ENCODE measurements around the gene CCL19.

The CCL19 gene

DNA sequence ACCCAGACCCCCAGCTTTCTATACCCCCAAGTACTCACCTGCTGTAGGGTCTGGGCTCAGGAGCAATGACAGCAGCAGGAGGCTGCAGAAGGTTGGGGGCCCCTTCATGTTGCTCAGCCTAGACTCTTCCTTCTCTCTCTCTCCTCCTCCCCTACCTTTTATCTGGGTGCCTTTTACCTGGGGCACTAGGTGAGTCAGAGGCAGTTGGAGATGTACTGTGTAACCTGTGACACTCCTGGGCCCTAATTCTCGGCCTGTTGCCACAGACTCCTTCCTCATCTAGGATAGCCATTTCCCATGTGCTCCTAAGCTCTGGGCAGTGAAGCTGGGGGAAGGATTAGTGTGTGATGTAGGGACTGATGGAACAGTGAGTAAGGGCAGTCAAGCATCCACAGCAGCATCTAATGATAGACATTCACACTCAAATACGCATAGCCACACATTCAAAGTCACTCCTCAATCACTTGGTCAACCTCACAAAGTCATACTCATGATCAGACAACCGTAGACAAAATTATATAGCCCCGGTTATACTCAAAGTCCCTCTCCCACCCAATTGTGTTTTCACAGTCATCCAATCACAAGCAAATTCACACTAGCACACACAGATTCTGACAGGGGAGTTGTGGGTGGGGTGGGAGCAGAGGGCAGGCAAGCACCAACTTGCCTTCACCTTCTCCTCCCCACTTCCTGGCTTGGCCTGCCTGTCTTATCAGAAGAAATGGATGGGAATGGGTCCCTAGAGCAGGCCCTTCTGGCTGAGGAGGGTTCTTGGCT lies 28.4 kb downstream of the CCL19 start, which contains the start of gene CCL27:
Gene CCL27, minus strand, starts transcription at position 132 of the 777 bp plus-strand sequence. Its CDS starts 24 bp downstream, at position 108.
- no peak within 1 kb of the TSS for H3K27ac ChIP-seq (ENCODE audit: low read length)
- H3K36me3 ChIP-seq (replicated peaks; ENCODE audit: low read depth, low read length), result no peaks in the 10 kb centered on the region
- no peaks in the 10 kb centered on the region for H3K27me3 ChIP-seq (ENCODE audit: low read depth, low read length)
- H2AFZ ChIP-seq (ENCODE audit: low read depth, low read length), result no peak within 1 kb of the TSS
- peaks cover 24% of the 10 kb centered on the region for H3K4me1 ChIP-seq (ENCODE audit: low read length)
- no peak within 1 kb of the TSS for H3K4me2 ChIP-seq (ENCODE audit: low read length)
- H3K9ac ChIP-seq (ENCODE audit: low read length), result no peak within 1 kb of the TSS
- no peaks in the 10 kb centered on the region for H3K9me3 ChIP-seq (ENCODE audit: insufficient read depth, low read length)
- no peak for TF ChIP-seq EZH2phosphoT487 (IDR thresholded peaks at IDR 0.05; ENCODE audit: low read depth)
- TF ChIP-seq, protein P1, sequence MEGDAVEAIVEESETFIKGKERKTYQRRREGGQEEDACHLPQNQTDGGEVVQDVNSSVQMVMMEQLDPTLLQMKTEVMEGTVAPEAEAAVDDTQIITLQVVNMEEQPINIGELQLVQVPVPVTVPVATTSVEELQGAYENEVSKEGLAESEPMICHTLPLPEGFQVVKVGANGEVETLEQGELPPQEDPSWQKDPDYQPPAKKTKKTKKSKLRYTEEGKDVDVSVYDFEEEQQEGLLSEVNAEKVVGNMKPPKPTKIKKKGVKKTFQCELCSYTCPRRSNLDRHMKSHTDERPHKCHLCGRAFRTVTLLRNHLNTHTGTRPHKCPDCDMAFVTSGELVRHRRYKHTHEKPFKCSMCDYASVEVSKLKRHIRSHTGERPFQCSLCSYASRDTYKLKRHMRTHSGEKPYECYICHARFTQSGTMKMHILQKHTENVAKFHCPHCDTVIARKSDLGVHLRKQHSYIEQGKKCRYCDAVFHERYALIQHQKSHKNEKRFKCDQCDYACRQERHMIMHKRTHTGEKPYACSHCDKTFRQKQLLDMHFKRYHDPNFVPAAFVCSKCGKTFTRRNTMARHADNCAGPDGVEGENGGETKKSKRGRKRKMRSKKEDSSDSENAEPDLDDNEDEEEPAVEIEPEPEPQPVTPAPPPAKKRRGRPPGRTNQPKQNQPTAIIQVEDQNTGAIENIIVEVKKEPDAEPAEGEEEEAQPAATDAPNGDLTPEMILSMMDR (IDR thresholded peaks at IDR 0.05; ENCODE audit: low read depth, low read length), result no peak
- H3K79me2 ChIP-seq (ENCODE audit: low read length), result no peaks in the 10 kb centered on the region
- no peak within 1 kb of the TSS for H3K4me3 ChIP-seq (ENCODE audit: low read length)
- no peaks in the 10 kb centered on the region for H4K20me1 ChIP-seq (ENCODE audit: insufficient read depth, low read length)

DNA sequence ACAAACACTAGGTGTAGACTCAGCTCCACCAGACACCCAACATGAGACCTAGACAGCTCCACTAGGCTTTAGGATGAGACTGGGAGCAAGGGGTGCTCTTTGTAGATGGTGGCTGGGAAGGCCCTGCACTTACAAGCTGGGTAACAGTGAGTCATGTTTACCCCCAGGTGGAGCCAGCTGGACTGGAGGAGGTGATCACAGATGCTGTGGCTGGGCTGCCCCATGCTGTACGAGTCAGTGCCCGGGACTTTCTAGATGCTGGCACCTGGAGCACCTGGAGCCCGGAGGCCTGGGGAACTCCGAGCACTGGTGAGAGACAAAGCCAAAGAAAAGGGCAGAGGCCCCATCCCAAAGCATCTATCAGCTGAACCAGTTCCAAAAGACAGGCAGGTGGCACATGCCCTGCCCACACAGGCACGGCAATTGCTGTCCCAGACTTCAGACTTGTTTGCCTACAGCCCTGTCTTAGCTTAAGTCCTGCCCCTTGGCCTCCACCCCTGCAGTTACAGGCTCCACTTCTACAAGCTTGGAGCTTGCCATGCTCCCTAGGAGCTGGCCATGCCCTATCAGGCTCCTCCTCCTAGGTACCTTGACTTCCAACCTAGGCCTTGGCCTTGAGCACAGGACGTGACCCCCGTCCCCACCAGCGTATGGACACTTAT lies 31.4 kb downstream of the CCL19 start:
- Histone ChIP-seq H3K27me3 (ENCODE audit: low read depth, low read length) (no peaks in the 10 kb centered on the region), H2AFZ (ENCODE audit: low read depth, low read length) (no peak overlapping the region), H3K9ac (ENCODE audit: low read length) (no peak overlapping the region), H3K27ac (ENCODE audit: low read length) (no peak overlapping the region), H4K20me1 (ENCODE audit: insufficient read depth, low read length) (no peaks in the 10 kb centered on the region), H3K9me3 (ENCODE audit: insufficient read depth, low read length) (no peaks in the 10 kb centered on the region), H3K36me3 (replicated peaks; ENCODE audit: low read depth, low read length) (no peaks in the 10 kb centered on the region), H3K79me2 (ENCODE audit: low read length) (no peaks in the 10 kb centered on the region), H3K4me3 (ENCODE audit: low read length) (no peak overlapping the region), H3K4me2 (ENCODE audit: low read length) (peak overlapping the region; percentile 19), H3K4me1 (ENCODE audit: low read length) (peaks cover 24% of the 10 kb centered on the region)
- TF ChIP-seq, protein P1 (IDR thresholded peaks at IDR 0.05; ENCODE audit: low read depth, low read length), result no peak
- no peak for TF ChIP-seq EZH2phosphoT487 (IDR thresholded peaks at IDR 0.05; ENCODE audit: low read depth)

DNA sequence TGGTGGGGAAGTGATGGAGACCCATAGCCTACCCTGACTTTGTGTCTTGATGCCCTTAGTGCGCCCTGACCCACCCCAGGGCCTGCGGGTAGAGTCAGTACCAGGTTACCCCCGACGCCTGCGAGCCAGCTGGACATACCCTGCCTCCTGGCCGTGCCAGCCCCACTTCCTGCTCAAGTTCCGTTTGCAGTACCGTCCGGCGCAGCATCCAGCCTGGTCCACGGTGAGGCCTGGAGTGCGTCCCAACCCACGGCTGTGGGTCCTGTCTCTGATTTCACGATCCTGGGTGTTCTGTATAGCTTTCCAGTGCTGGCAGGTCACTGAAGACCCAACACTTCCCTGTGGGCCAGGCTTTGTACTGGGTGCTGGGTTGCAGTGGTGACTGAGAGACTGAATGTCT lies 32.6 kb downstream of the CCL19 start:
- Histone ChIP-seq H3K79me2 (ENCODE audit: low read length) (no peaks in the 10 kb centered on the region), H3K27ac (ENCODE audit: low read length) (no peak overlapping the region), H3K36me3 (replicated peaks; ENCODE audit: low read depth, low read length) (no peaks in the 10 kb centered on the region), H3K9me3 (ENCODE audit: insufficient read depth, low read length) (no peaks in the 10 kb centered on the region), H3K27me3 (ENCODE audit: low read depth, low read length) (no peaks in the 10 kb centered on the region), H3K9ac (ENCODE audit: low read length) (no peak overlapping the region), H3K4me2 (ENCODE audit: low read length) (no peak overlapping the region), H3K4me3 (ENCODE audit: low read length) (no peak overlapping the region), H2AFZ (ENCODE audit: low read depth, low read length) (no peak overlapping the region), H3K4me1 (ENCODE audit: low read length) (peaks cover 19% of the 10 kb centered on the region), H4K20me1 (ENCODE audit: insufficient read depth, low read length) (no peaks in the 10 kb centered on the region)
- no peak for TF ChIP-seq EZH2phosphoT487 (IDR thresholded peaks at IDR 0.05; ENCODE audit: low read depth)
- TF ChIP-seq, protein P1 (IDR thresholded peaks at IDR 0.05; ENCODE audit: low read depth, low read length), result no peak

DNA sequence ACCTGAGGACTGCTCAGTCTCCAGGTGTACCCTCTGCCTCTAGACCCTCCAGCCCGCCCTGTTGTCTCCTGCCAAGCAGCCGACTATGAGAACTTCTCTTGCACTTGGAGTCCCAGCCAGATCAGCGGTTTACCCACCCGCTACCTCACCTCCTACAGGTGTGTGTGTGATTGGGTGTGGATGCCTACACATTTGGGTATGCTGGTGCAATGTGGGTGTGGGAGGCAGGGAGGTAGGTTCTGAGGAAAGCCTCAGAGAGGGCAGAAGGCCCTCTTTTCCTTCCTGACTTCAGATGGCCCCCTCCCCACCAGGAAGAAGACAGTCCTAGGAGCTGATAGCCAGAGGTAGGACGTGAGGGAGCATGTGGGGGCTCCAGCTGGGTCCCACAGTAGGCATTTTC lies 34.1 kb downstream of the CCL19 start:
- no peak overlapping the region for H3K4me3 ChIP-seq (ENCODE audit: low read length)
- no peak overlapping the region for H3K4me2 ChIP-seq (ENCODE audit: low read length)
- no peaks in the 10 kb centered on the region for H4K20me1 ChIP-seq (ENCODE audit: insufficient read depth, low read length)
- H3K36me3 ChIP-seq (replicated peaks; ENCODE audit: low read depth, low read length), result no peaks in the 10 kb centered on the region
- H3K27me3 ChIP-seq (ENCODE audit: low read depth, low read length), result no peaks in the 10 kb centered on the region
- H3K9ac ChIP-seq (ENCODE audit: low read length), result no peak overlapping the region
- H3K4me1 ChIP-seq (ENCODE audit: low read length), result peaks cover 19% of the 10 kb centered on the region
- H3K27ac ChIP-seq (ENCODE audit: low read length), result no peak overlapping the region
- TF ChIP-seq EZH2phosphoT487 (IDR thresholded peaks at IDR 0.05; ENCODE audit: low read depth), result no peak
- TF ChIP-seq, protein P1 (IDR thresholded peaks at IDR 0.05; ENCODE audit: low read depth, low read length), result no peak
- no peak overlapping the region for H2AFZ ChIP-seq (ENCODE audit: low read depth, low read length)
- H3K79me2 ChIP-seq (ENCODE audit: low read length), result no peaks in the 10 kb centered on the region
- H3K9me3 ChIP-seq (ENCODE audit: insufficient read depth, low read length), result no peaks in the 10 kb centered on the region
